Stimulated activated memory B cell treated with anti-CD40 and anti-IgM and Interleukin-4, amounts not matched to agents 10 μg/mL and 1 μg/mL and 100 μg/mL, for 72 hours (primary cell): ENCODE results near the gene CASP8AP2.
"Not testable (repeated sequence)": the region's sequence is repeated elsewhere in the genome, so short reads cannot be mapped to it uniquely, and the experiment has no call there.

Experiments
- ATAC-seq: fragments of 150-1000 bp; cut with Tn5 transposase; 2 replicates; pipeline ENCODE4 v1.10.0; 2021
- H3K27ac Mint-ChIP-seq: one replicate; pipeline ENCODE4 v1.8.0; 2022; ENCODE audit warnings: mild to moderate bottlenecking, mixed read lengths
- H3K27me3 Mint-ChIP-seq: one replicate; pipeline ENCODE4 v1.8.0; 2022; ENCODE audit warnings: mixed read lengths
- H3K36me3 Mint-ChIP-seq: one replicate; pipeline ENCODE4 v1.8.0; 2022; ENCODE audit warnings: mixed read lengths
- H3K4me1 Mint-ChIP-seq: one replicate; pipeline ENCODE4 v1.8.0; 2022; ENCODE audit warnings: mixed read lengths
- H3K4me3 Mint-ChIP-seq: one replicate; pipeline ENCODE4 v1.8.0; 2022; ENCODE audit warnings: mild to moderate bottlenecking, moderate library complexity, mixed read lengths
- H3K9me3 Mint-ChIP-seq: one replicate; pipeline ENCODE4 v1.8.0; 2022; ENCODE audit warnings: mixed read lengths

The CASP8AP2 gene

GRCh38 chr6:89890845-89891528 is 61.3 kb downstream of the CASP8AP2 start:
- H3K9me3 Mint-ChIP-seq, ATAC-seq, H3K36me3 Mint-ChIP-seq, H3K4me3 Mint-ChIP-seq, H3K27ac Mint-ChIP-seq: not testable (repeated sequence)
- Mint-ChIP-seq H3K4me1 (peaks cover 12% of the 10 kb centered on the region), H3K27me3 (peaks cover 54% of the 10 kb centered on the region)

- ATAC-seq, H3K4me3 Mint-ChIP-seq, H3K27ac Mint-ChIP-seq, H3K9me3 Mint-ChIP-seq, H3K36me3 Mint-ChIP-seq: not testable (repeated sequence)
- peaks cover 66% of the 10 kb centered on the region for H3K27me3 Mint-ChIP-seq
- H3K4me1 Mint-ChIP-seq, result peaks cover 12% of the 10 kb centered on the region
Observed at GRCh38 chr6:89892577-89892976, 62.9 kb downstream of the CASP8AP2 start.

- no peak for ATAC-seq
- no peak within 1 kb of the TSS for H3K27ac Mint-ChIP-seq
Observed at GRCh38 chr6:89894169-89894568, 64.5 kb downstream of the CASP8AP2 start, which contains the start of gene GJA10. Gene GJA10 (plus strand): TSS chr6:89894469. CDS start chr6:89894469, 0 bp downstream.

GRCh38 chr6:89895276-89895874 is 65.7 kb downstream of the CASP8AP2 start:
- Mint-ChIP-seq H3K4me1 (peaks cover 12% of the 10 kb centered on the region), H3K4me3 (no peak overlapping the region), H3K27me3 (peaks cover 70% of the 10 kb centered on the region)

More at GRCh38 chr6:89894169-89894568, 64.5 kb downstream of the CASP8AP2 start, which contains the start of gene GJA10:
- H3K27me3 Mint-ChIP-seq, result peaks cover 69% of the 10 kb centered on the region
- no peak within 1 kb of the TSS for H3K4me3 Mint-ChIP-seq
- H3K9me3 Mint-ChIP-seq, result no peaks in the 10 kb centered on the region
- no peaks in the 10 kb centered on the region for H3K36me3 Mint-ChIP-seq
- peaks cover 12% of the 10 kb centered on the region for H3K4me1 Mint-ChIP-seq

GRCh38 chr6:89910001-89910901 is 80.6 kb downstream of the CASP8AP2 start:
- H3K27me3 Mint-ChIP-seq, result peaks cover 76% of the 10 kb centered on the region
- not testable (repeated sequence) for H3K36me3 Mint-ChIP-seq, H3K4me1 Mint-ChIP-seq, ATAC-seq, H3K4me3 Mint-ChIP-seq, H3K9me3 Mint-ChIP-seq, H3K27ac Mint-ChIP-seq

More at GRCh38 chr6:89895276-89895874, 65.7 kb downstream of the CASP8AP2 start:
- ATAC-seq, result no peak
- no peaks in the 10 kb centered on the region for H3K36me3 Mint-ChIP-seq
- no peaks in the 10 kb centered on the region for H3K9me3 Mint-ChIP-seq
- no peak overlapping the region for H3K27ac Mint-ChIP-seq

- no peak for ATAC-seq
- no peak overlapping the region for H3K27ac Mint-ChIP-seq
- H3K4me1 Mint-ChIP-seq, result peaks cover 6% of the 10 kb centered on the region
- no peak overlapping the region for H3K4me3 Mint-ChIP-seq
- peaks cover 11% of the 10 kb centered on the region for H3K36me3 Mint-ChIP-seq
- H3K9me3 Mint-ChIP-seq, result peaks cover 8% of the 10 kb centered on the region
- H3K27me3 Mint-ChIP-seq, result peaks cover 82% of the 10 kb centered on the region
Observed at GRCh38 chr6:89910902-89911240, 81.2 kb downstream of the CASP8AP2 start.

GRCh38 chr6:89916136-89916920 is 86.6 kb downstream of the CASP8AP2 start:
- ATAC-seq, result no peak

GRCh38 chr6:89917216-89917615 is 87.5 kb downstream of the CASP8AP2 start:
- Mint-ChIP-seq H3K9me3 (peaks cover 20% of the 10 kb centered on the region), H3K4me3 (no peak overlapping the region), H3K36me3 (peaks cover 22% of the 10 kb centered on the region), H3K27me3 (peaks cover 51% of the 10 kb centered on the region), H3K27ac (no peak overlapping the region), H3K4me1 (no peaks in the 10 kb centered on the region)
- no peak for ATAC-seq

More at GRCh38 chr6:89916136-89916920, 86.6 kb downstream of the CASP8AP2 start:
- peaks cover 60% of the 10 kb centered on the region for H3K27me3 Mint-ChIP-seq
- H3K4me3 Mint-ChIP-seq, result no peak overlapping the region
- peaks cover under 1% of the 10 kb centered on the region for H3K4me1 Mint-ChIP-seq
- H3K27ac Mint-ChIP-seq, result no peak overlapping the region
- peaks cover 22% of the 10 kb centered on the region for H3K36me3 Mint-ChIP-seq
- H3K9me3 Mint-ChIP-seq, result peaks cover 20% of the 10 kb centered on the region

- no peak for ATAC-seq
- no peak overlapping the region for H3K4me3 Mint-ChIP-seq
- H3K9me3 Mint-ChIP-seq, result peaks cover 20% of the 10 kb centered on the region
- H3K27ac Mint-ChIP-seq, result no peak overlapping the region
- H3K4me1 Mint-ChIP-seq, result no peaks in the 10 kb centered on the region
- H3K36me3 Mint-ChIP-seq, result peaks cover 22% of the 10 kb centered on the region
- H3K27me3 Mint-ChIP-seq, result peaks cover 46% of the 10 kb centered on the region
Observed at GRCh38 chr6:89917801-89918366, 88.2 kb downstream of the CASP8AP2 start.
